ENCODE data around the gene SPACA7.
"Not testable (repeated sequence)": the region's sequence is repeated elsewhere in the genome, so short reads cannot be mapped to it uniquely, and the experiment has no call there.

Gene SPACA7

DNA sequence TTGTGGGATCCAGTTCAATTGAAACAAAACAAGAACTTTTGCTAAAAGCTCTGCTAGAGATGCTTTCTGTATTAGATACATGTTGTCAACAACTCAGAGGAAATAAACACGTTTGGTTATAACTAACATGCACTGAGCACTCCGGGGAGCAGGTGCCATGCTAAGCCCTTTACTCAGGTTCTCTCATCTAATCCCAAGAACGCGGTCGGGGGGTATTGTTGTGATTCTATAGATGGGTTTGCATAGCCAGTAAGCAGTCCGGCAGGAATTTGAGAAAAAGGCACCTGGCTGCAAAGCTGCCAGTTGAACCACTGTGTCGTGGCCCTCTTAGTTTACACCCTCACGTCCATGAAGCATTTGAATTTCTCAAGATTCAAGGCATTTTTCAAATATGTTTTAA, 24.3 kb upstream of the SPACA7 start:
- no peak for DNase-seq

DNA sequence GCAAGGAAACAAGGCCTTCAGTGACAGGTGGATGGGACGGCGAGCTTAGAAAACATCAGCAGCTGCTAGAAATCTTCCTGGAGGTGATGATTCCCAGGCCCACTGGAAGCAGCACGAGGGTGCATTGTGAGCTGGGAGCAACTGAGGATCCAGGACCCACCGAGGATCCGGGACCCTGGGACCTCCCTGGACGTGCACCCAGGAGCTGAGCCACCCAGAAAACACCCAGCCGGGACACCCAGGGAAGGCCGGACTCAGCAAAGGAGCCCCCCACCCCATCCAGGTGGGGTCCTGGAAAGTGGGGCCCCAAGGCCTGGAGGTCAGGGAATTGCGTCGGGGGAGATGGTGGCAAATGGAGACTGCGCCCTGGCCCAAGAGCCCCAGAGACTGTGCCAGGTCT, 22.3 kb upstream of the SPACA7 start:
- no peak for DNase-seq

DNA sequence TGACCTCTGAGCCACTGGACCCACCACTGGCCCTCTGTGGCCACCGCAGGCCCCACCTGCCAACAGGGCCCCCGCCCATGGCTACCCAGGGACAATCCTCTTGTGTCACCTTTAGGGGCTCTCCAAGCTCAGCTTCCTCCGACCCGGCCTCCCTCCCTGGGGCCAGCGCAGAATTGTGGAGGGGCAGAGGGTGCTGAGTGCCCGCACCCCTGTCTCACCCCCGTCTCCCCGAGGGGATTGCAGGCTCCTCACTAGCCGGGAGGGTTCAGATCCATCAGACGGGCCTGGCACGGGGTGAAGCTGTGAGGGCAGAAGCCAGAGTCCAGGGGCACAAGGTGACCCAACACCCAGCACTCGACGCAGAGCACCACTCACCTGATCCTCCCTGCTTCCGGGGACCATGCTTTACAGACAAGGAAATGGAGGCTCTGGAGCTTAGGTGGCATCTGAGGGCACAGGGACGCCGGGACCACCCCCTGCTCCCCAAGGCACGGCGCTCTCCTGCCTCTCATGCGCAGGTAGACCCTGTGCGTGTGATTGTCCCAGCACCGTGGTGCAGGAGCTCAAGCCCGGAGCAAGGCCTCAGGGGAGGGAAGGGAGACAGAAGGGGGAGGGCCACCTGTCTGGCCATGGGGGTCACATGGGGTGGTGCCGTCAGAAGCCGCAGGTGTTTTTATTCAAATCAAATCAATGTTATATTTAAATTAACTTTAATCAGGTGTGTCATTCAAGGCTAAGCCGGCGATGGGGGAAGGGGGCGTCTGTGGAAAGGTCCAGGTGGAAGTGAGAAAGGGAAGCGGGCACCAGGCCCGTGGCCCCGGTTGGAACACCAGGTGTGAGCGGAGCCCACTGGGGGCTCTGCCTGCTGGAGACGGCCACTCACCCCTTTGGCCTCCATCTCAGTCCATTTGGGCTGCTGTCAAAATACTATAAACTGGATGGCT, 21.6 kb upstream of the SPACA7 start:
- DNase-seq: no peak

DNA sequence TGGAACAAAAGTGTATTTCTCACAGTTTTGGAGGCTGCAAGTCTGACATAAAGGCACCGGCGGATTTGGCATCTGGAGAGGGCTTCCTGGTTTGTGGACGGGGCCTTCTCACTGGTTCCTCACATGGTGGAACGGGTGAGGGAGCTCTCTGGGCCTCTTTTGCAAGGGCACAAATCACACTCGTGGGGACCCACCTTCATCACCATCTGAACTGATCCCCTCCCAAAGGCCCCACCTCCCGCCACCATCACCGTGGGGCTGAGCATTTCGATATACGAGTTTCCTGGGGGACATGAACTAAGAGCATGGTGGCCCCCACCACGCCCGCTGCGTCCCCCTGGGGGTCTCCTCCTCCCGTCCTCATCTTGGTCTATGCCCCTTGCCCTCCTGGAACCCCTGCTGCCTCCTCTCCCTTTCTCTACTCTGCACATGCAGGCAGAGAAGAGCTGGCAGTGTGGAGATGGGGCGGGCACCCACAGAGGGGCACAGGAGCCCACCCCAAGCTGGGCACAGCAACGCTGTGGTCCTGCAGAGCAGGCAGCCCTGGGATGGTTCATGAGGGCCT, 20.8 kb upstream of the SPACA7 start:
- DNase-seq: no peak

DNA sequence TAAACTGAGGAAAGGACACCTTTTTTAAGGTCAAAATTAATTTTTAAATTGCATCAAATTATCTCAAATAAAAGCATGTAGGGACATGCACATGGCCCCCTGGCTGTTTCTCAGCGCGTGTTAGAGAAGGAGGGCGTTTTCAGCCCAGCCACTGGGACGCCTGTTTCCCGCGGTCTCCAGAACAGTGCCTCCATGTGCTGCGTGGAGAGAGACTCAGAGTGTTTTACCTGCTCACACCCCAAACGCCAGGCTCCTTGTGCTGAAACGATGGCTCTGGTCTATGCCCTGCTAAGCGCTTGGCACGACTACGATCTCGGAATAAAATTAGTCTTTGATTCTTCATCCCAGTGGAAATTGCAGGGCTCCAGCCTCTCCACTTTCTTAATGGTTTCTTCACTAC, 20.0 kb upstream of the SPACA7 start:
- DNase-seq: no peak

DNA sequence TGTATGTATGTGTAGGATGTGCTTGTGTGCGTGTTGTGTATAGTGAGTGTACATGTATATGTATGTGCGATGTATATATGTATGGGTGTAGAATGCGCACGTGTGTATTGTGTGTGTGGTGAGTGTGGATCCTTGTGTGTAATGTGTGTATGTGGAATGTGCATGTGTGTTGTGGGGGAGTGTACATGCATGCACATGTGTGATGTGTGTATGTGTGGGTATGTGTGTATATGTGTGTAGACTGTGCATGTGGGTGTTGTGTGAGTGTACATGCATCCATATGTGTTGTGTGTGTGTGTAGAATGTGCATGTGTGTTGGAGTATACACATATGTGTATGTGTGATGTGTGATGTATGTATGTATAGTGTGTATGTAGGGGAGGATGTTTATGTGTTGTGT, 18.0 kb upstream of the SPACA7 start:
- DNase-seq: no peak

DNA sequence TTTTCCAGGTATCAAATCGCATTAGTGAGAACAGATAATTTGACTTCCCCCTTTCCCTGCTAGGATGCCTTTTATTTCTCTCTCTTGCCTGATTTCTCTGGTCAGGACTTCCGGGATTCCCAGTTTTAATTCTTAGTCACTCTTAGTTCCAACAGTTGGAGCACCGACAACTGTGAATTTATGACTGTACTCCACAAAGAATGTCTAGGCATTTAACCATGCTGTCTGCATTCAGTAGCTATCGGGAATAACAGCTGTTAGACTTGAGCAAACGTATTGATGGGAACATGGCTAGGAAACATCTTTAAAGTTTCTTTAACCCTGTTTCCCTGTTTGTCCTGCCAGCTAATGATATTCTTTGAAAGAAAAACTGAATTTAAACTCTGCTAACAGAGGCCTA, 14.1 kb upstream of the SPACA7 start:
- no peak for DNase-seq

DNA sequence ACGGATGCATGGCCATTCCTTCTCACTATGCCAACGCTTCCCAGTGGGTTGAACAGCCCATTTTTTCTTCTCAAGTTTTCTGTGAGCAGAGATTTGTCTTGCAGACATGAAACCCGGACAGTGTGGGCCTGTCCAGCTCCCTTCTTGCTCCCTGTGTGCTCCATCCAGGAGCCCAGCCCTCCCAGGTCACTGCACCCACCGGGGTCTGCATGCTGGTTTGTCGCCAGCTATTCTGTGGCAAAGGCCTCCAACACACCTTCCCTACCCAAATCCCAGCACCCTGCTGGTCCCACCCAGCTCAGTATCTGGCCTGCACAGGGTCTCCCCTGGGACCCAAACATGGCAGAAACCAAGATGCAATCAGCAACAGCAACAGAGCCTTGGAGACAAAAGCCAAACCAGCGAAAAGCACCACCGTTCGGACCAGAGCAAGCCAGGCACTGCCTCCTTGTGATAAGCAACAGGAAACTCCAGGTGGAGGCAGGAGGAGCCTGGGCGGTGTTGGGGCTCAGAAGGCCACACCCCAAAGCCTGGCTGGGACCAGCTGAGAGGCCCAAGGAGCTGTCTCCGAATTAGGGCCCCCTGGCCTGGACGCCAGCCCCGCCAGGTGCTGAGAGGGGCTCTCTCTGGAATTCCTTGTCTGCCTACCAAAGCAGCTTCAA, 12.2 kb upstream of the SPACA7 start:
- DNase-seq: no peak

DNA sequence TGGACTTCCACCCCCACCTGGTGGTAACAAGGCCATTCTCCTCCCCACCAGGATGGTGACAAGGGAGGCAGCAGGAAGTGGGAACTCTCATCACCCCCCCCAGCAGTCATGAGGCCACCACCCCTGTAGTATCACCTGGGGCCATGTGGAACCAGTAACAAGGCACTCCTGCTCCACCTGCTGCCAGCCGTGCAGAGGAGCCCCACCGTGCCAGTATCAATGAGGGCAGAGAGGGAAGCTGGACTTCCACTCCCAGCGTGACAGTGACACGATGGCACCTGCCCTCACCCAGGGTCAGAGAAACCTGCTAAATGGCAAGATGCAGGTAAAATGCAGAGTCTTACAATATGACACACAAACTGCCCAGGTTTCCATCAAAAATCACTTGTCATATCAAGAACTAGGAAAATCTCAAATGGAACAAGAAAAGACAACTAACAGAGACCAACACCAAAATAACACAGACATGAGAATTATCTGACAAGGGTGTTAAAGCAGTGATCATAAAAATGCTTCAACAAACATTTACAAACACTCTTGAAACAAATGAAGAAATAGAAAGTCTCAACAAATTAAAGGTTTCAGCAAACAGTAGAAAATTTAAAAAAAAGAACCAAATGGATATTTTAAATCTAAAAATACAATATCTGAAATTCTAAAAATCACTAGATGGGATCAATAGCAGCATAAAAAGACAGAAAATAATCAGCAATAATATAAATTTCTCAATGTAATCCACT, 9.1 kb upstream of the SPACA7 start:
- DNase-seq: no peak

DNA sequence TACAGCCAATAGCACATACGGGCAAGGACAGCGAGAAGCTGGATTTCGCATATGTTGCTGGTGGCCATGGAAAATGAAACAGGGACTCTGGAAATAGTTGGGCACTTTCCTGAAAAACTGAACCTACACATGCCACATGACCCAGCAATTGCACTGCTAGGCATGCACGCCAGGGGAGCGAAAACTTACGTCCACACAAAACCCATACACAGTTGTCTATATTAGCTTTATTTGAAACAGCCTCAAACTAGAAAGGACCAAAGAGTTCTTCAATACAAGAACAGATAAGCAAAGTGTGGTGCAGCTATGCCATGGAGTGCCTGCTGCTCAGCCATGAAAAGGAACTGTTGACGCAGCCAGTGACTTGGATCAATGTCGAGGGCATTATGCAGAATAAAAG, 7.3 kb upstream of the SPACA7 start:
- no peak for DNase-seq

DNA sequence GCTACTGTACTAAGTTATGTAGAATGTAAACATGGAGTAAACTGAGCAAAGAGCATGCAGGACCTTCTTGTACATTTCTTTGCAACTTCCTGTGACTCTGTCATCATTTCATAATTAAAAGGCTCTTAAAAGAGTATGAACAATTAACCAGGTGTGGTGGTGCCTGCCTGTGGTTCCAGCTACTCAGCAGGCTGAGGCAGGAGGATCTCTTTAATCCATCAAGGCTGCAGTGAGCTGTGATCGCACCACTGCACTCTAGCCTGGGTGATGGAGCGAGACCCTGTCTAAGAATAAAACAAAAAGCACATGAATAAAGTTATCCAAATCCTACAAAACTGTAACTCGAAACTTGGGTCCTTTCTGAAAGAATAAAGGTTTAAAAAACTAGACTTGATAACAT, 5.8 kb upstream of the SPACA7 start:
- no peak for DNase-seq

DNA sequence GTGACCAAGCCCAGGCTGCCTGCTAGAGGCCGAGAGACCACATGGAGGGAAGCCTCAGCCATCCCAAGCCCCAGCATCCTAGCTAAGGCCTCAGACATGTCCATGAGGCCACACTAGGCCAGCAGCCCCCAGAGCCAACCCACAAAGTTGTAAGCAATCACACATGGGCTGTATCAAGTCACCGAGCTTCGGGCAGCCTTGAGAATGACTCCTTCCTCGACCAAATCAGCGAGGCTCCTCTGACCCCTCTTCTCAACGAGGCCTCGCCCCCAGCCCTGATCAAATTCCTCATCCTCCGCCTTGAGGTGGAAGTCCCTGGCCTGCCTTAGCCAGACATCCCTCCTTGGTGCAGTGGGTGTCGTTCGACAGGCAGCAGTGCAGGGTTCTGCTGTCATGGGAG, 1.9 kb upstream of the SPACA7 start:
- DNase-seq: no peak

DNA sequence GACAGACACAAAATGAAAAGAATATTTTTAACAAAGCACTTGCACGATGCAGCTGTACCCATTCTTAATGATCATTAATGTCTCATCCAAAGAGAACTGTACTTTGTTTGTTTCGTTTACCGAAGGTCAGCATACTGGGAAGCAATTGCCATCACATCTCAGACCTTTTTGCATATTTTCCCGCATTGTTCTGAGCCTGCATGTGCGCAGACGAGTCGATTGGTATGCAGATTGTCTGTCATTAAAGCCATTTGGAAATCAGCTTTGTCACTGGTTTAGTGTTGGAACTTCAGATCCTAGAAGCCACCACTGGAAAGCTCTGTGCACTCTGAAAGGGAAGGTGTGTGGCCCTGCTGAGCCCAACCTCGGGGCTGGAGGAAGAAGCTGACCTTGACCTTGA, 15.6 kb downstream of the SPACA7 start:
- no peak for DNase-seq

DNA sequence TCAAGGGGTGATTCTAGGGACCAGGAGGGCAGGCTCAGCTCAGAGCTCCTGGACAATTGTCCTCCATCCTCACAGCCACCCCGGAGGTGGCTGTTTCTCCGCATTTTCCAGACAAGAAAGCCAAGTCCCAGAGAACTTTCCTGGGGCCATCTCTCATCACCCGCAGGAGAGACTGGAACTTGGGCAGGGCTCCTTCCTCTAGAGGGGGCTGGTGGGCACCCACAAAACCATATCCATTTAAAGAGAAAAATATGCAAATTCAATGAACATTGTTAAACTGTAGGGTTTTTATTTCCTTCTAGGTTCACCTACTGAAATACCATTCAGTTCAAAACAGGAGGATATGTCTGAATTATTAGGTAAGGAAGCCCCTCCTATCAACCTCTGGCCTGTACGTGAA, 16.6 kb downstream of the SPACA7 start:
- no peak for DNase-seq

DNA sequence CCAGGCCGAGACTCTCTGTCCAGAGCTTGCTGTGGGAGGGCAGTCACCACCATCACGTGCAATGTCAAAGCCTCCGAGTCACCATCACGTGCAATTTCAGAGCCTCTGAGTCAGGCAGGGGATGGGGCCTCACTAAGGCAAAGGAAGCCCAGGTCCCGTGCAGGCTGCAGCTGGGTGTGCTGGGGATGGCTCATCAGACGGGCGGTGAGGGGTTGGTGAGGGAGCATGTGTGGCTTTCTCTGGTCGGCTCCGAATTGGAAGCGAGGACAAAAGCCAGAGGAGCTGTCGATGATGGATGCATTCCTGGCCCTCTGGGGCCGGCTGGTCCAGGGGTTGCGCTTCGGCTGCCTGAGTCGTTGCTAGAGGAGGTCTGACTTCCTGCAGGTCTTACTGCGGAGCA, 18.9 kb downstream of the SPACA7 start:
- not testable (repeated sequence) for DNase-seq

DNA sequence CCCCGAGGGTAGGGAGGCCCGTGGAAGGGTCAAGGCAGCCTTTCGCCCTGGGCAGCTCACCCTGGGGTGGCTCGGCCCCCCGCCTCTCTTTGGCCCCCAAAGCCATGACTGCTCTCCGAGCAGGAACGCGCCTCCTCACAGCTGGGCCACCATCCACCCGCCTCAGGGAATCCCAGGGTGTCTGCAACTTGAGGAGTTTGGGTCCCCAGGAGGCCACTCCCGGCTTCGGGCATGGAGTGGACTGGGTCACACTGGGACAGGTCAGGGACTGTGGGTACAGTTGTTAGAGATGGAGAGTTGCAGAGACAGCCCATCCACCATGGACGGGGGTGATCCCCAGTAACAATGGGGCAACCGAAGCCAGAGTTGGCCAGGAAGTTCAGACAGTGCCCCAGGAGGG, 19.8 kb downstream of the SPACA7 start:
- not testable (repeated sequence) for DNase-seq

DNA sequence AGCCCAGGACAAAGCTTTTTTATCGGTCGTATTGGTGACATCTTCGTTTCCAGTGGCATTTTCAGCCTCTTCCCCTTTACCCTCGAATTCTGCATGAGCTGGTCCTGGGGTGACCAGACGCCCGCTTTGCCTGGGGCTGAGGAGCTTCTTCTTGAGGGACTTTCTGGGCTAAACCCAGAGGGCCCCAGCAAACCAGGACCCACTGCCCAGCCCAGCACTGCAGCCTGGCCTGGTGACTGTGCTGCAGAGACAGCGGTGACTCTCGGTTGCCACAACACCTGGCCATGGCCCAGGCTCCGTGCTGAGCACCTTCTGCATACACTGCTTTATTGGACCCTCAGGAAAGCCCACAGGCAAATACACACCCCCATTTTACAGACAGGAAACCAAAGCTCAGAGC, 21.0 kb downstream of the SPACA7 start:
- DNase-seq: no peak

DNA sequence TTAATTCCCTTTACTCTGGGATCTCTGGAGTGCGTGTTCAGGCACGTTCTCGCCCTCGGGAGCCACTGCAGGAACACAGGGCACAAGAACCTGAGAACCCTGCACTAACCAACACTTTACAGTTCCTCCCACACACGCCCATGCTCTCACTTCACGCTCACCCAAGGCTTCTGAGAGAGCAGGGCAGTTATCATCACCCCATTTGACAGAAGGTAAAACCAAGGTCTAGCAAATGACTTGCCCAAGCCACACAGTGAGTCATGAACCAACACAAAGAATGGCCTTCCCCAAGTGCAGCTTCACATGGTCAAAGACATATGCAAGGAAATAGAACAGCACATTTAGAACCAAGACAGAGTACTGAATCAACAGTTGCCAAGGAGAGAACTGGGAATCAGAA, 22.2 kb downstream of the SPACA7 start:
- not testable (repeated sequence) for DNase-seq

DNA sequence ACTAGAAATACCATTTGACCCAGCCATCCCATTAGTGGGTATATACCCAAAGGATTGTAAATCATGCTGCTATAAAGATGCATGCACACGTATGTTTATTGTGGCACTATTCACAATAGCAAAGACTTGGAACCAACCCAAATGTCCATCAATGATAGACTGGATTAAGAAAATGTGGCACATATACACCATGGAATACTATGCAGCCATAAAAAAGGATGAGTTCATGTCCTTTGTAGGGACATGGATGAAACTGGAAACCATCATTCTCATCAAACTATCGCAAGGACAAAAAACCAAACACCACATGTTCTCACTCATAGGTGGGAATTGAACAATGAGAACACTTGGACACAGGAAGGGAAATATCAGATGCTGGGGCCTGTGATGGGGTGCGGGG, 33.7 kb downstream of the SPACA7 start:
- DNase-seq: not testable (repeated sequence)

DNA sequence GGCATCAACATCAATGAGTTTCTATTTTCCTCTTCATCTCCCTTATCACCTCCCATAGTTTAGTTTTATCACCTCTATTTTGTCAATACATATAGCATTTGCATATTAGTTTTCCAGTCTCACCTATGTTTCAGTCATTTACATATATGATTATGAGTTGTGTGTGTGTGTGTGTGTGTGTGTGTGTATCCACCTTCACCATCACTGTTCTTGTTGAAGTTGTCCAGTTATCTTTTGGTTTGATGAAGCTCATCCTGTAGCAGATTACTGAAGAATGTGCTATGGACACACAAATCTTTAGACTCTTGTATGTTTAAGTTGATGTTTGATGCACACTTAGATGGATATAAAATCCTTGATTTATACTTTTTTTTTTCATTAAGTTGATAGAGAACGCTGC, 40.5 kb downstream of the SPACA7 start:
- DNase-seq: no peak

DNA sequence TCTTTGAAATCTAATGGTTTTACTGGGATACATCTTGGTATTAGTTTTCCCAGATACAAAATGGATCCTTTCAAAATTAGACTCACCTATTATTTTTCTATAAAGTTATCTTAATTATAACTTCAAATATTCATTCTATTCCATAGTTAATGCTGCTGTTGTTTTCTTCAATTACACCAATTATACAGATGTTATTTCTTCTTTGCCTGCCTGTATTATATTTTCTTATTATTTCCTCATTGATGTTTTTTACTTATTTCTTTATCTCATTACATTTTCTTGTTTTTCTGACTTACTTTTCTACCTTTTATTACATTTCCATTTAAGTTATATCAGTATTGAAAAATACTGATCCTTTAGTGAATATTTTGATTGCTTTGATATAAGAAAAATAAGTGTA, 40.9 kb downstream of the SPACA7 start:
- DNase-seq: no peak

DNA sequence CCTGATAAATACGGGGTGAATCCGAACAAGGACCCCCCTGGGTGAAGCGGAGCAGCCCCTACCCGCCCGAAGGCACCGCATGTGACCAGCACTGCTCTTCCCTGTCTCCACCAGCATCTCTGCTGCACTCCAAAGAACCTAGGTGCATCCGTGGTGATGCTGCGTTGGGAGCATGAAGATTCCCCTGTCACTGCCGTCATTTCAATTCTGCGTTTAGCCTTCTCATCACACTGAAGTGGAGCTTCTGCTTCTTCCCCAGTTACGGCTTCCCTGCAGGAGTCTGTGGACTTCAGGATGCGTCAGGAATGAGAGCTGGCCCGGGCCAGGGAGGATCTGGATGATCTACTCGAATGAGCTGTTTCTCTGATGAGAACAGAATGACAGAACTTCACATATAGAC, 47.9 kb downstream of the SPACA7 start:
- no peak for DNase-seq

DNA sequence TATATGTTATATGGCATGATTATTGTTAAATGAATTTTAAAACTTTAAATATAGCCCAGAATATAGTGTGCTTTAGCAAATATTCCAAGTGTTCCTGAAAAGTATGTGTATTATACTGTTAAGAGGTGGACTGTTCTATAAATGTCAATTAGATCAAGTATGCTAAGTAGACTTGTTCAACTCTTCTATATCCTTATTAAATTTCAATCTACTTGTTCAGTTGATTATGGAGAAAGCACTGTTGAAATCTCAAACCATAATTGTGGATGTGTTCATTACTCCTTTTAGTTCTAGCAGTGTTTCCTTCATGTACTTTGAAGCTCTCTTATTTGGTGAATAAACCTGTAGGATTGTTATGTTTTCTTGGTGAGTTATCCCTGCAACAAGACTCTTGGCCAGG, 52.5 kb downstream of the SPACA7 start:
- DNase-seq: no peak

DNA sequence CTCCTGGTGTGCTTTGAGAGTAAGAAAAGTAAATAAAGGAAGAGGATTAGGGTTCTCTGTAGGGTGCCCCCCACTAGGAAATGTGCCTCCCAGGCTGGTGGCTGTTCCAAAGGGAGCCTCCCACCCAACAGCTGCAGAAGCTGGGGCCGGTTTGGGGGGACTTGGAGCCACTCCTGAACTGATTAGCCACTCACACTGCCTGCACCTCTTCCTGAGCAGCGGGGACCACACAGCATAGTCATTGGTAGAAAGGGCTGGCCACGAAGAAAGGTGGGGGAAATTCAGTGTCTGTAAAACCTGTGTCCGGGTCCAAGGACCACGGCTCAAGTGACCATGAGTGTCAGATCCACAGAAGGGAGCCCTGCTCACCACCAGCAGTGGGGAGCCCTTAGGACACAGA, 55.6 kb downstream of the SPACA7 start:
- DNase-seq: no peak

All from DMS53 (cell line).